Activated CD4-positive, alpha-beta T cell treated with anti-CD3 and anti-CD28 coated beads for 4 hours (primary cell): ENCODE measurements around the gene PAFAH1B2.
"Not testable (repeated sequence)": the region's sequence is repeated elsewhere in the genome, so short reads cannot be mapped to it uniquely, and the experiment has no call there.

Experiments used
- DNase-seq, 2 donors: peaks; one replicate each; pipeline ENCODE4 v3.0.0-alpha.2; 2020

The PAFAH1B2 gene, protein sequence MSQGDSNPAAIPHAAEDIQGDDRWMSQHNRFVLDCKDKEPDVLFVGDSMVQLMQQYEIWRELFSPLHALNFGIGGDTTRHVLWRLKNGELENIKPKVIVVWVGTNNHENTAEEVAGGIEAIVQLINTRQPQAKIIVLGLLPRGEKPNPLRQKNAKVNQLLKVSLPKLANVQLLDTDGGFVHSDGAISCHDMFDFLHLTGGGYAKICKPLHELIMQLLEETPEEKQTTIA

GRCh38 chr11:117143871-117144476, at the start of gene PAFAH1B2:
Gene PAFAH1B2, plus strand, starts transcription at chr11:117144287. Its CDS starts 8,161 bp downstream, at chr11:117152448.
- peak; percentile 95 to 96 for DNase-seq

DNA sequence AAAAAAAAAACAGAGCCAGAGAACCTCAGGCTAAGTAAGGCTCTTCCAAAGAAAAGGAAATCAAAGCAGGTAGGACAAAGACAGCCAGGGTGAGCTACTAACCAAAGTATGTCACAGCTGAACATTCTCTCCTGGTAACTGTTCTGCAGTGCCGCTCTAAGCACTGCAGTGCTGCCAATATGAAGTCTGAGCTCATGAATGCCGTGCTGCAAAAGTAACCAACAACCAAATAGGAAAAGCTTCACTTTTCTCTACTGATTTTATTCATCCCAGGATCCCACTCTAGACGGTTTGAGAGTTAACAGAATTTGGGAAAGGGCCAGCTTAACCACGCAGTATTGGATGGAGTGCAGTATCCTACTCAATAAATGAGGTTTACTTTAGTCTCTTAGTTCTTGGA, 49.3 kb upstream of the PAFAH1B2 start:
- no peak for DNase-seq

DNA sequence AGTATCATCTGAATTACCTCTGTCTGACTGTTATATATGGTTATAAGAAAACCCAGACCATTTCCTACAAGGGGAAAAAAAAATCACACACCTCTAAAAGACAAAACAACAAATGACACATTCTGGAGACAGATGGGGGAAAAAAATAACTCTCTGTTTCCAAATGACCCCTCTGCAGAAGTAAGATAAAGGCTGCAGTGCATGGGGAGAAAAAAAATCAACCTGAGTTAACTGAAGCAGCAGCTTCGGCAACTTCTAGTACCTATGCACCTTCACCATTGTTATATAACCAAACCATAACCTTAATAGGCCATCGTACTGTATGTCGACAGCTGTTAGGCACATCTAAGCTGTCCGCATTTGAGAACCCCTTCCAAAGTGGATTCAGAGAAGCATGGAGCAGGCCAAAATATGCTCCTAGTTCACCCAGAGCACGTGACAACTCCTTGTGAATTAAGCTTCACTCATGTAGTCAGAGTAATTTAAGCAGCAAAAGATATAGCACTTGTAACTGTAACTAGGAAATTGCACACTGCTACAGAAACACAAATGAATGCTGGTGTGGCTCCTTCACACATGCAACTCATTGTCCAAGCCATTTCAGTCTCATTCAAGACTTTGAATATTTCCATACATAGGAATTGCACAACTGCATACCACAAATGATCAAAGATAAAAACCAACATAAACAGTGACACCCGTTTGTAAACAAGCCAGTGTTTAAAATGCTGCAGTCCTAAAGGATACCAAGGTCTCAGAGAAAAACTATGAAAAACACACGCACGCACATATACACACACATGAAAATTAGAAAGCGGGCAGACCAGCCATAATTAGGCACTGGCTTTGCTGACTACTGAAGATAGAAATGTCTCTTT, 48.6 kb upstream of the PAFAH1B2 start:
- no peak for DNase-seq

GRCh38 chr11:117096201-117096991, 47.7 kb upstream of the PAFAH1B2 start:
- DNase-seq = peak; percentile 41 to 42

GRCh38 chr11:117097014-117097388, 47.1 kb upstream of the PAFAH1B2 start:
- DNase-seq = no peak

DNA sequence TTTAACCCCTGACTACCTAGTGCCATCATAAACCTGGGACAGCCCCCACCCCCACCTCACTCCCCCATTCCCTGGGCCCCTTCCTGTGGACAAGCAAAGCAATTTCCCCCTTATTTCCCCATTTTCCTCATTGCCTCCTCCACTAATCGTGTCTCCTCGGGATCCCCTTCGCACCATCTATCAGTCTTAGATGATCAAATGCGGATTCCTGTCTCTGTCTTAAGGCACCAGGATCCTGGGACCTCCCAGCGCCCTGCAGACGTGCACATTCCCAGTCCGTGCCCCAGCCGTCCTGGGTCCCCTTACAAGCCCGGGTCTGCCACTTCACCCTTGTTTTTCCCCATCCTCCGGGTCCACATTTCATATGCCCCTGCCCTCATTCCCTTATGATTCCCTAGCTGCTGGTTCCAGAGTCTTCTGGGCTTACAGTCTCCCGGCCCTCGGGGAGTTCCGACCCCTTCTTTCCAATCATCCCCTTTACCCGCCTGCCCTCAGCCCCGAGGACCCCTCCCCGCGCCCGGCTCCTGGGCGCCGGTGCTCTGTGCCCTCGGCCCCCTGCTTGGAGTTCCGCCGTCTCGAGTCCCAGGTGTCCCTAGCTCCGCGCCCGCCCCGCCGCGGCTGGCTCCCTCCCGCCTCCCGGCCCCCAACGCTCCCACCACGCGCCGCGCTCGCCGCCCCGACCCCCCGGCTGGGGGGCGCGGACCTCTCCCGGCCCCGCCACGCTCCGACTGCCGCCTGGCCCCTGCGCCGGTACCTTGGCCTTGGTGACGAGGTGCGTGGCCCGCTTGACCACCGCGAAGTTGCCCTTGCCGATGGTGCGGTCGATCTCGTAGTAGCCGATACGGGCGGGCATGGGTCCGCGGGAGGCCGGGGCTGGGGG, 46.5 kb upstream of the PAFAH1B2 start:
- peak; percentile 6 to 23 for DNase-seq

GRCh38 chr11:117098269-117099232, 45.5 kb upstream of the PAFAH1B2 start, which contains the start of gene SIK3:
Gene SIK3, minus strand, starts transcription at chr11:117098428. Its CDS starts 13 bp downstream, at chr11:117098415.
- peak; percentile 95 to 96 for DNase-seq

GRCh38 chr11:117099696-117100095, 44.4 kb upstream of the PAFAH1B2 start:
- no peak for DNase-seq

DNA sequence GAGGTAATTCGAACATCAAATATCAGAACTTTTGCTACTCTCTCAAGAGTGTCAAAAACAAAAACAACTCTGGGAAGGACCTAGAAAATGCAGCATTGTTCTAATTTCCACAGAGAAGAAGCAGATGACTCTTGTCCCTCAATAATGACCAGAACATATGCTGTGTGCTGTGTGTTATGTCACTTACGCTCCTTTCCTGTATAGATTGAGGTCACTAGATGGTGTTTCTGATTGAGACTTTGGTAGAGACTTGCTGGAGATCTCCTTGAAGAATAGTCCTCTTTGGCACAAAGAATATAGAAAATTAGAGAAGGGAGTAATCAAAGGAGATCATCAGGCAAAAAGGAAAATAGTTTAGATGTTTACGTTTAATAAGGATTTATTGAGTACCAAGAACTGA, 43.5 kb upstream of the PAFAH1B2 start:
- DNase-seq = no peak

DNA sequence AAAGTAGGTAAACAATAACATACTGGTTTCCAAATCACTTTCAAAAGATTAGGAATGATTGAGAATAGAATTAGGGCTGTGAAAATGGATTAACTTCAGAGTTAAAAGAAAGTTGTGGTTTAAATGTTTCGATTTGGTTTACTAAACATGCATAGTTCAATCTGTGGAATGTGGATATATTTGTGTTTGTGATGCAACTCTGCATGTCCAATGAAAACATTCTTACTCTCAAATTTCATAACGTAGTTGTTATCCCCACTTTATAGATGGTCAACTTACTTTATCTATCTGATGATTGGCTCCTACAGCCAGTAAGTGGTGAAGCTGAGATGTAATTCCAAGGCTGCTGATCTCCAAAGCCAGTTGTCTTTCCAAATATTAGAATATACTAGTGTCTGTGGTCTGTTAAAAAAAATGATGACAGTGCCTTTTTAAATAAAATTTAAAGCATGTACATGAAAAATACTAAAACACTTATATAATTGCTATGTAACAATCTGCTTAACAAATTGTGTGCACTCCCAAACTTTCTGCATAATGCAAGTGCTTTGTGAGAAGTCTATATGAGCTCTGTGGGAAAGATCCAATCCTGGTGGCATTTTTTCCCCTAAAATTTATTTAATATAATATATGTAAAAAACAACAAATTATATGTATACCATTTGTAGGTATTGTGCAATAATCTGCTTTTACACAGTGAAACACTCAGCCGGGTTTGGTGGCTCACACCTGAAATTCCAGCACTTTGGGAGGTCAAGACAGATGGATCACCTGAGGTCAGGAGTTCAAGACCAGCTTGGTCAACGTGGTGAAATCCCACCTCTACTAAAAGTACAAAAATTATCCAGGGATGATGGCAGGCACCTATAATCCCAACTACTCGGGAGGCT, 36.1 kb upstream of the PAFAH1B2 start:
- DNase-seq = no peak

- no peak for DNase-seq
Measured at GRCh38 chr11:117110294-117110950, 33.7 kb upstream of the PAFAH1B2 start.

GRCh38 chr11:117112497-117112896, 31.6 kb upstream of the PAFAH1B2 start:
- not testable (repeated sequence) for DNase-seq

GRCh38 chr11:117112939-117113338, 31.1 kb upstream of the PAFAH1B2 start:
- DNase-seq = not testable (repeated sequence)

GRCh38 chr11:117117681-117118080, 26.4 kb upstream of the PAFAH1B2 start:
- no peak for DNase-seq

GRCh38 chr11:117121176-117121575, 22.9 kb upstream of the PAFAH1B2 start:
- no peak for DNase-seq

GRCh38 chr11:117122556-117122955, 21.5 kb upstream of the PAFAH1B2 start:
- DNase-seq = no peak

- DNase-seq = no peak
Measured at GRCh38 chr11:117126223-117126965, 17.7 kb upstream of the PAFAH1B2 start.
